NCI-H526 (cell line): ENCODE measurements around the gene POPDC3.

Experiments used
- DNase-seq, 2 experiments: peaks; one replicate each; lab custom pipeline; 2025; lab: John Stamatoyannopoulos, UW

Gene POPDC3

GRCh38 chr6:105151644-105152043 is 28.2 kb downstream of the POPDC3 start:
- DNase-seq, result no peak

- DNase-seq, result no peak
Measured at GRCh38 chr6:105138141-105138540, 41.7 kb downstream of the POPDC3 start.

GRCh38 chr6:105137388-105137787 is 42.4 kb downstream of the POPDC3 start:
- peak in 1 of 2 experiments; percentile 40 for DNase-seq

GRCh38 chr6:105136431-105137350 is 43.1 kb downstream of the POPDC3 start:
- peak in 1 of 2 experiments; percentile 71 for DNase-seq

GRCh38 chr6:105135907-105136430 is 43.8 kb downstream of the POPDC3 start:
- DNase-seq, result peak in 1 of 2 experiments; percentile 51

- peak in 1 of 2 experiments; percentile 33 for DNase-seq
Measured at GRCh38 chr6:105135056-105135455, 44.8 kb downstream of the POPDC3 start.

GRCh38 chr6:105122717-105123116 is 57.1 kb downstream of the POPDC3 start:
- DNase-seq, result no peak

GRCh38 chr6:105121981-105122380 is 57.8 kb downstream of the POPDC3 start:
- no peak for DNase-seq

- DNase-seq, result no peak
Measured at GRCh38 chr6:105120570-105120969, 59.2 kb downstream of the POPDC3 start.

- no peak for DNase-seq
Measured at GRCh38 chr6:105116150-105116549, 63.7 kb downstream of the POPDC3 start.

GRCh38 chr6:105113422-105113821 is 66.4 kb downstream of the POPDC3 start:
- DNase-seq, result no peak

GRCh38 chr6:105112577-105112976 is 67.2 kb downstream of the POPDC3 start:
- DNase-seq, result no peak

- DNase-seq, result no peak
Measured at GRCh38 chr6:105111871-105112270, 67.9 kb downstream of the POPDC3 start.

- no peak for DNase-seq
Measured at GRCh38 chr6:105111105-105111504, 68.7 kb downstream of the POPDC3 start.

GRCh38 chr6:105109955-105110895 is 69.6 kb downstream of the POPDC3 start:
- no peak for DNase-seq

GRCh38 chr6:105108631-105109262 is 71.1 kb downstream of the POPDC3 start:
- DNase-seq, result no peak
